Effector memory CD4-positive, alpha-beta T cell (primary cell): ENCODE data around the gene PLEKHJ1.

Experiments
- DNase-seq, 3 donors: peaks; one replicate each; pipeline ENCODE4 v3.0.0-alpha.2; 2020
- H3K27ac ChIP-seq: 2 replicates; pipeline ENCODE4 v1.7.0; 2013; ENCODE audit warnings: mild to moderate bottlenecking, low read length, moderate library complexity; ENCODE audit not compliant: insufficient read depth, poor library complexity, severe bottlenecking
- H3K27me3 ChIP-seq: replicated peaks from 2 replicates; pipeline ENCODE4 v1.7.0; 2013; ENCODE audit warnings: mild to moderate bottlenecking, low read length; ENCODE audit not compliant: insufficient read depth, control insufficient read depth, poor library complexity, severe bottlenecking
- H3K36me3 ChIP-seq: 2 replicates; pipeline ENCODE4 v1.7.0; 2013; ENCODE audit warnings: mild to moderate bottlenecking, low read length, moderate library complexity; ENCODE audit not compliant: control insufficient read depth, insufficient read depth
- H3K4me1 ChIP-seq: 2 replicates; pipeline ENCODE4 v1.7.0; 2013; ENCODE audit warnings: low read length, mild to moderate bottlenecking; ENCODE audit not compliant: control insufficient read depth, insufficient read depth, poor library complexity, severe bottlenecking
- H3K4me3 ChIP-seq: 2 replicates; pipeline ENCODE4 v1.7.0; 2013; ENCODE audit warnings: low read length, low read depth, mild to moderate bottlenecking; ENCODE audit not compliant: insufficient read depth, poor library complexity, severe bottlenecking
- H3K9me3 ChIP-seq: 2 replicates; pipeline ENCODE4 v1.7.0; 2013; ENCODE audit warnings: mild to moderate bottlenecking, low read length, moderate library complexity; ENCODE audit not compliant: control insufficient read depth

Gene PLEKHJ1

DNA sequence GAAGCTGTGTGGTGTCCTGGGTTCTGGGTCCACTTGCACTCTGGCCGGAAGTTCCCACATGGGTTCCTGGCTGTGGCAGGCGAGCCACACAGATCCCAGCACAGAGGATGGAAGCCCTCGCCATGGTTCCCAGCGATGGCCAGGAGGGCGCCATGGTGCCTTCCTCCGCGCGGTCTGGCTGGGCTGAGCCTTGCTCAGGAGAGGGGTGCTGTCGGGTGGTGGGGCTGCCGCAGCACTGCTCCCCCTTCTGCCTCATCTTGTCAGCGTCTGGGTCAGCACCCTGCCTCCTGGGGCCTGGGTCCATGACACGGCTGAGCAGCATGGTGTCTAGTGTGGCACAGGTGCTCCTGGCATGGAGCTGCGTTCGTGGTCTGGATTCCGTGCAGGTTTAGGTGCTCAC lies 38.9 kb downstream of the PLEKHJ1 start:
- Histone ChIP-seq H3K4me1 (no peaks in the 10 kb centered on the region), H3K4me3 (no peak overlapping the region), H3K27me3 (no peaks in the 10 kb centered on the region), H3K36me3 (peaks cover 34% of the 10 kb centered on the region), H3K9me3 (no peaks in the 10 kb centered on the region), H3K27ac (no peak overlapping the region)
- no peak for DNase-seq

DNA sequence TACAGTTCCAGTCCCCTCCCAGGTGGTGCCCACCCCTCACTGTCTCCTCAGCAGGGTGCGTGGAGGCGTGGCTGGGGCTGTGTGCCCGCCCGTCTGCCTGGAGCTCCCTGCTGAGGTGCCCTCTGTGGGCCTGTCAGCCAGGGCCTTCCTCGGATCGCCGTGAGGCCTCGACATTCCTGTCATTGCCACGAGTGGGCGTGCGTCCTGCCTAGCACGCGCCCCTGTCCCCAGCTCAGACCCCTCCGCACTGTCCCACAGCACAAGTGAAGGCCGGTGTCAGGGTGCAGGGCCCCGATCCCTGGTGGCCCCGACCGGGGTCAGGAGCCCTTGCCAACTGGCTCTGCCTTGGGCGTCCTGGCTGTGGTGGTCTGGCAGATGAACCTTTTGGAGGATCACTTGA lies 40.2 kb downstream of the PLEKHJ1 start:
- no peak for DNase-seq
- Histone ChIP-seq H3K27me3 (no peaks in the 10 kb centered on the region), H3K36me3 (peaks cover 37% of the 10 kb centered on the region), H3K4me1 (no peaks in the 10 kb centered on the region), H3K9me3 (no peaks in the 10 kb centered on the region), H3K27ac (no peak overlapping the region), H3K4me3 (no peak overlapping the region)

DNA sequence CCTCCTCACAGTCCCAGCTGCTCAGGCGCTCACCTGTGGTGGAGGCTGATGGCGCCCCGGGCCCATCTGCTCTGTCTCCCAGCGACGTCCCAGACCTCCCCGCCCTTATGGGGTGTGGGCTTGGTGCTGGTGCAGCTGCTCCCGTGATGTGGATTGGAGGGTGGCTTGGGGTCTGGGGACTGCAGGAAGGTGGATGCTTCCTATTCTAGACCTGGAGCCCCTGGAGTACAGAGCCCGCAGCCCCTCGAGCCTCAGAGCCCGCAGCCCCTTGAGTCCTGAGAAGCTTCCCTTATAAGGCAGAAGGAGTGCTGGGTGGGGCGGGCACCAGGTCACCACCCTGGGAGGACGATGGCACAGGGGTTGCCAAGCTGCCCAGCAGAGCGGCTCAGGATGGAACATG lies 40.8 kb downstream of the PLEKHJ1 start:
- Histone ChIP-seq H3K9me3 (no peaks in the 10 kb centered on the region), H3K4me1 (no peaks in the 10 kb centered on the region), H3K4me3 (no peak overlapping the region), H3K27me3 (no peaks in the 10 kb centered on the region), H3K36me3 (peaks cover 41% of the 10 kb centered on the region), H3K27ac (no peak overlapping the region)
- no peak for DNase-seq

DNA sequence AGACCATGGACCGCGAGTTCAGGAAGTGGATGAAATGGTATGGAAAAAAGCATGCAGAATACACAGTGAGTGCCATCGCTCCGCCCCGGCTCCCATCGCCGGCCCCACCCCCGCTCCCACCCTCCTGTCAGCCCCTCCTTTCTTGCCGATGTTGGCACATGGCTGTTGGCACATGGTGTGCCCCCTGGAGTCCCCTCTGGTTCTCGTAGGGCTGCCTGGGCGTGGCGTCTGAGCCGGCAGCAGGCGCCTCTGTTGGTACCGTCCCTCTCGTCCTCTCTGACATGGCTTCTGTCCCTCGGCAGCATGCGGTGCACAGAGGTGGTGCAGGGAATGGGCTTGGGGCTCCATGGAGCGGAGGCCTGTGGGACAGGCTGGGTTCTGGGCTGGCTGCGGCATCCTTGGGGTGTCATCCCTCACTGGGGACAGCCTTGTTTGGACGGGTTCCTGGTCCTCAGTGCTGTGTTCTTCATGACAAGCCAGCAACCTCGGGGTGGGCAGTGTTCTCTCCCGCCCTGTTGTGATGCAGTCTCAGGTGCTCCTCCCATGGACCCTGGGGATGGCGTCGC lies 41.5 kb downstream of the PLEKHJ1 start:
- Histone ChIP-seq H3K4me1 (no peaks in the 10 kb centered on the region), H3K4me3 (no peak overlapping the region), H3K27me3 (no peaks in the 10 kb centered on the region), H3K36me3 (peaks cover 44% of the 10 kb centered on the region), H3K9me3 (no peaks in the 10 kb centered on the region), H3K27ac (no peak overlapping the region)
- no peak for DNase-seq

DNA sequence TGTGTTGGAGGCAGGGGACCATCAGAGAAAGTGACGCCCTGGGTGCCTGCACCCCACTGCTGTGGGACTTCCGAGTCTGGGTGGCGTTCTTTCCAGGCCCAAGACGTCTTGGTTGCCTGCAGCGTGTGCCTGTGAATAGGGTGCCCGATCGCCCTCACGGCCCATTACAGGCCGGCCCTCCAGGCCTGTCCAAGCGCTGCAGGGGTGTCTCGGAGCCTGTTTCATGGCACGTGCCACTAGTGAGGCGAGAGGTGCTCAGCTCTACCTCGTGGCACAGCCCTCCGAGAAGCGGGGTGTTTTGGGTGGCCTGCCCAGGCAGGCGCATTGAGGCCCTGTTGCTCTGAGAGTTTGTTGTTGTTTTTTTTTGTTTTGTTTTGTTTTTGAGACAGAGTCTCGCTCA lies 42.3 kb downstream of the PLEKHJ1 start:
- Histone ChIP-seq H3K4me1 (no peaks in the 10 kb centered on the region), H3K36me3 (peaks cover 50% of the 10 kb centered on the region), H3K9me3 (no peaks in the 10 kb centered on the region), H3K27ac (no peak overlapping the region), H3K4me3 (no peak overlapping the region), H3K27me3 (no peaks in the 10 kb centered on the region)
- DNase-seq: no peak

DNA sequence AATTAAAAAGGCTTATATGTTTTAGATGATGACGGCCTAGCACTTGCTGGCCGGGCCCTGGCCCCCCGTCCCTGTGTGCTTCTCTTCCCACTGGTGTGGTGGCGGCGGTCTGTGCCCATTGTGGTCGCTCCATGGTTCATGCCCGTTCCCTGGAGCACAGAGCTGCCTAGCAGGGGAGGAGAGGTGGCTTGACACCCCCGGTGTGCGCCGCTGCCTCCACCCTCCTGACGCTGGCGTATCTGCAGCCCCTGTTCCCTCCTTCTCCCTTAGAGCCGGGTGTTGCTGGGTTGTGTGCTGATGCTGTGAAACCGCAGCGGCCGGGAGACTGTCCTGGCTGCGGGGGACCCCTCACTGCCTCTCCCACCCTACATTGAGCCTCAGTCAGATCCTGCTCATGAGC lies 43.3 kb downstream of the PLEKHJ1 start:
- Histone ChIP-seq H3K4me1 (no peaks in the 10 kb centered on the region), H3K27me3 (no peaks in the 10 kb centered on the region), H3K27ac (no peak overlapping the region), H3K9me3 (no peaks in the 10 kb centered on the region), H3K4me3 (no peak overlapping the region), H3K36me3 (peaks cover 50% of the 10 kb centered on the region)
- DNase-seq: no peak

DNA sequence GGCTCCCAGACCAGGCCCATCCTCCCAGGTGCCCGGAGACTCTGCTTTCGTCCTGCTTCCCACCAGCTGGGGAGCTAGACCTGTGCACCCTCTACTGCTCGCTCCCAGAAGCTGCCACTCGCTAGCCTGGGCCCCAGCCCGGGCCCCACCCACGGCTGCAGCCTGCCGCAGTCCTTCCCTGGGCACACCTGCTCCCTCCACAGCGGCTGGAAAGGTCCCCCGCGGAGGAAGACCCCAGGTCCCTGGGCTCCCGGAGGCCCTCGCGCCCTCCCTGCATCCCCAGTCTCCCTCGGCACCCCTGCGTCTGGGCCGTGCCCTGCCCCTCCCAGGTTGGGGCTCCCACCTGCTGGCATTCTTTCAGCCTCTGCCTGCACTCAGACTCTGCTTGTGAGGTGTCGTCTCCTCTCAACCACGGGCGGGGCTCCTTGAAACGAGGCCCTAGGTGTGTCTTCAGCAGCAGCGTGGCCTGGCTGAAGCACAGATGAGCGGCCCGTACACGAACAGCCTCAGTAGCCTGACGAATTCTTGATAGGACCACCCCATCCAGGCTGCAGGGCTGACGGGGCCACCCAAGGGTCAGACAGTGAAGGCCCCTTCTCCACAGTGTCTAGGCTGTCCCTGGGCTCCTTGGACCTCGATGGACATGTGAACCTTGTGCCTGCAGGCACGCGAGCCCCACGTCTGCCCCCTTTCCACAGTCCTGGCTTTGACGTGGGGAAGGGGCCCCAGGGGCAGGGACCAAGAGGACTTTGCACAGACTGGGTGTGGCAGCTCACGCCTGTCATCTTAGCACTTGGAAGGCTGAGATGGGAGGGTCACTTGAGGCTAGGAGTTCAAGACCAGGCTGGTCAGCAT lies 44.4 kb downstream of the PLEKHJ1 start:
- Histone ChIP-seq H3K4me3 (no peak overlapping the region), H3K9me3 (no peaks in the 10 kb centered on the region), H3K27me3 (no peaks in the 10 kb centered on the region), H3K4me1 (no peaks in the 10 kb centered on the region), H3K27ac (no peak overlapping the region), H3K36me3 (peaks cover 55% of the 10 kb centered on the region)
- DNase-seq: no peak

DNA sequence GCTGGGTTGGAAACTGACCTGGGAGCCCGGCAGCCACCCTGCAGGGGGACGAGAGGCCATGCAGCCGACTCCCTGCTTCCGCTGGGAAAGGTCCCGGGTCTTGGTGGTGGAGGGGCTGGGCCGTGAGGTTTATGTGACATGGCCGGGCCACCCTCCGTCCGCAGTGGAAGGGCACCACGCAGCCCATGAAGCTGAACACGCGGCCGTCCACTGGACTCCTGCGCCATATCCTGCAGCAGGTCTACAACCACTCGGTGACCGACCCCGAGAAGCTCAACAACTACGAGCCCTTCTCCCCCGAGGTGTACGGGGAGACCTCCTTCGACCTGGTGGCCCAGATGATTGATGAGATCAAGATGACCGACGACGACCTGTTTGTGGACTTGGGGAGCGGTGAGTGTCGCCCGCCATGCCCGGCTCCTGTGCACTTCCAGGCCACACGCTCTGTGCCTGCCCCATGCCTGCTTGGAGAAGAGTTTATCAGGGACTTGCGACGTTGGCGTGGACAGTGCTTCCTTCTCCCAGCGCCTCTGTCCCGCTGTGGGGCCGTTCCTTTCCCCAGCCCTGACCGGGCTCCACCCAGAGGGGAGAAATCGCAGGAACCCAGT lies 45.2 kb downstream of the PLEKHJ1 start:
- no peaks in the 10 kb centered on the region for H3K4me1 ChIP-seq
- H3K36me3 ChIP-seq: peaks cover 62% of the 10 kb centered on the region
- H3K4me3 ChIP-seq: no peak overlapping the region
- H3K27ac ChIP-seq: no peak overlapping the region
- DNase-seq: no peak
- H3K9me3 ChIP-seq: no peaks in the 10 kb centered on the region
- no peaks in the 10 kb centered on the region for H3K27me3 ChIP-seq

DNA sequence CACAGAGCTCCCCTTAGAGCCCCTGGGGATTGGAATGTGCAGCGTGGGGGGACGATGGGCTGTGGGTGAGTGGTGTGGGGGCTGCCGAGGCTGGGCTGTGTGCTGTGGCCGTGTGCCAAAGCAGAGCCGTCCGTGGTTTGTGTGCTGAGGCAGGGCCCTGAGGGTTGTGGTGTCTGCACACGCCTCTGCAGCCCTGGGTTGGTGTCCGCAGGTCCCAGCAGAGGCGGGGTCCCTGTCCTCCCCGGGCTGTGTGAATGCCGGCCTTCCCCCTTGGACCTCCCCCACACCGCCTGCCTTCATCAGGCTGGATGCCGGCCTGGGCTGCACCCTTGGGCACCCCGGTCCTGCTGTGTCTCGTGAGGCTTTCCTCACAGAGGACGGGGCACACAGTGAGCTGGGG lies 46.2 kb downstream of the PLEKHJ1 start:
- no peak for DNase-seq
- Histone ChIP-seq H3K9me3 (no peaks in the 10 kb centered on the region), H3K4me3 (no peak overlapping the region), H3K36me3 (peaks cover 63% of the 10 kb centered on the region), H3K4me1 (no peaks in the 10 kb centered on the region), H3K27me3 (no peaks in the 10 kb centered on the region), H3K27ac (no peak overlapping the region)

DNA sequence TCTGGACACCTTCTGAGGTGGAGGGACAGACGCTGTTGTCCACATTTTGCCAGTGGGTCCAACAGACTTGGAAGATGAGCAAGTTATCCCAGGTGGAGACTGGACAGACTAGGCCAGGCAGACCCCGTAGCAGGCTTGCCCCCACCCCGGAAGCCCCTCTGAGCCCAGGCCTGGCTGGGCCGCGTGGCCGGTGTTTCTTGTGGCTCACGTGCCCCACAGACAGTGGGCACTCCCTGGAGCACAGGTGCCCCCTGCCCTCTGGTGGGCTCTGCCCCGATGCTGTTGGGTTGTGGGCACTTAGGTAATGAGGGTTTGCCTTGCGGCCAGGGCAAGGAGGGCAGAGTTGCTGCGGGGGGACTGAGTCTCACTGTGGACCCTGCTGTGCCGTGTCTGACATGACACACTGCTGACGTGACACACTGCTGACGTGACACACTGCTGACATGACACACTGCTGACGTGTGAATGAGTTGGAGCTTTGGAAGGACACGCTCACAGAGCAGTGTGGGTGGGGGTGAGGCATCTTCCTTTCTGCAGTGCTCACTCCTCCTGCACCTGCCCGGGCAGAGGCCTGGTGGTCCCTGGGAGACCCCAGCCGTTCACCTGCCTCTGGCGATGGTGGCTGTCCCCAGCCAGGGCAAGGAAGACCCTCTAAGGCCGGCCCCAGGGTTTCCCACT lies 47.3 kb downstream of the PLEKHJ1 start:
- peaks cover 58% of the 10 kb centered on the region for H3K36me3 ChIP-seq
- no peak for DNase-seq
- H3K27ac ChIP-seq: no peak overlapping the region
- no peaks in the 10 kb centered on the region for H3K27me3 ChIP-seq
- H3K4me3 ChIP-seq: no peak overlapping the region
- H3K4me1 ChIP-seq: no peaks in the 10 kb centered on the region
- H3K9me3 ChIP-seq: no peaks in the 10 kb centered on the region
